Erythroblast (primary cell): ENCODE data around the gene APLP2.

Experiments
- GATA1 ChIP-seq: IDR thresholded peaks from 2 replicates; pipeline ENCODE4 v1.6.1; 2011; ENCODE audit warnings: low read depth, mild to moderate bottlenecking, control low read depth, low read length, moderate library complexity
- POLR2A ChIP-seq: IDR thresholded peaks from 2 replicates; pipeline ENCODE4 v1.6.1; 2011; ENCODE audit warnings: mild to moderate bottlenecking, low read length

- TF ChIP-seq POLR2A (no peak), GATA1 (no peak)
Observed at GRCh38 chr11:130121445-130121978, 51.8 kb downstream of the APLP2 start.
